CD4-positive, alpha-beta T cell treated with Interleukin-1 beta for 1 hour (primary cell): ENCODE results near the gene GCH1.
A peak's percentile ranks its signal among the peaks of the same experiment; 100 is the strongest.
"Not testable (repeated sequence)": the region's sequence is repeated elsewhere in the genome, so short reads cannot be mapped to it uniquely, and the experiment has no call there.

ENCODE experiments used
- DNase-seq, 2 donors: peaks; one replicate each; pipeline ENCODE4 v3.0.0-alpha.2; 2020 to 2022

Gene GCH1, protein sequence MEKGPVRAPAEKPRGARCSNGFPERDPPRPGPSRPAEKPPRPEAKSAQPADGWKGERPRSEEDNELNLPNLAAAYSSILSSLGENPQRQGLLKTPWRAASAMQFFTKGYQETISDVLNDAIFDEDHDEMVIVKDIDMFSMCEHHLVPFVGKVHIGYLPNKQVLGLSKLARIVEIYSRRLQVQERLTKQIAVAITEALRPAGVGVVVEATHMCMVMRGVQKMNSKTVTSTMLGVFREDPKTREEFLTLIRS

GRCh38 chr14:54902521-54903420 lies at the start of gene GCH1:
GCH1 (minus strand) TSS chr14:54902826; CDS start chr14:54902663, 163 bp downstream.
- DNase-seq = peak; percentile 84 to 85

DNA sequence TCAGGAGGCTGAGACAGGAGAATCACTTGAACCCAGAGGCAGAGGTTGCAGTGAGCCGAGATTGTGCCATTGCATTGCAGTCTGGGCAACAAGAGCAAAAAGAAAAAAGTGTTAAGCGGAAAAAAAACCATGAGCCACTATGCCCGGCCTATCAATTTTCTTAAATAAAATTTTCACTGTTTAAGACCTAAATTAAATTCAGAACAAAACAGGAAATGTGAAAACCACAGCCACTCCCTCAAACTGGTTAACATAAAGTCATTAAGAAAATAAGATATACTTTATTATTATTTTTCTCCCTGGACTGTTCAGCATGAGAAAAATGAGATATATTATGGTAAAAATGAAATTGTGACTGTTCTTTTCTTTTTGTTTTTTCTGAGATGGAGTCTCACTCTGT lies 44.6 kb upstream of the GCH1 start:
- peak in 1 of 2 donors; percentile 14 for DNase-seq

GRCh38 chr14:54946500-54946899 lies 43.9 kb upstream of the GCH1 start:
- DNase-seq = no peak

DNA sequence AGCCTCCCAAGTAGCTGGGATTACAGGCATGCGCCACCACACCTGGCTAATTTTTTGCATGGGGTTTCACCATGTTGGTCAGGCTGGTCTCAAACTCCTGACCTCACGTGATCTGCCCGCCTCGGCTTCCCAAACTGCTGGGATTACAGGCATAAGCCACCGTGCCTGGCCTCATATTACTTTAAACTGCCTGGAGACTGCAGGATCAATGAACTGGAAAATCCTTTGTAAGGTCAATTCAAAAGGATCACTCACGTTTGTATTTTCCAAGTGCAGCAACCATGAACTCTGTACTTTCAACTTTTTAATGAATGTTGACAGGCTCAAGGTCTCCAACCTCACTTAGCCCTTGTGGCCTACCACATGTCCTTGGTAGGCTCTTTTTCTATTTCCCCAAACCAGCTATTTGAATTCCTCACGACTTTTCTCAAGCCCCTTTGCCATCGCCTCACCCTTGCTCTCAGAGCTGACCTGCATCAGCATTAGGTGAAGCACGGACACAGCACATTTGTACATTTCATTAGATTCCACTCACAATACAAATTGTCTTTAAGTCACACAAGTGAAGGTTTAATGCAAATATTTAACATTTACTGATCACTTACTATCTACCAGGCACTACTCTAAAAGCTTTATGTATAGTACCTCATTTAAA lies 42.2 kb upstream of the GCH1 start:
- DNase-seq = no peak

DNA sequence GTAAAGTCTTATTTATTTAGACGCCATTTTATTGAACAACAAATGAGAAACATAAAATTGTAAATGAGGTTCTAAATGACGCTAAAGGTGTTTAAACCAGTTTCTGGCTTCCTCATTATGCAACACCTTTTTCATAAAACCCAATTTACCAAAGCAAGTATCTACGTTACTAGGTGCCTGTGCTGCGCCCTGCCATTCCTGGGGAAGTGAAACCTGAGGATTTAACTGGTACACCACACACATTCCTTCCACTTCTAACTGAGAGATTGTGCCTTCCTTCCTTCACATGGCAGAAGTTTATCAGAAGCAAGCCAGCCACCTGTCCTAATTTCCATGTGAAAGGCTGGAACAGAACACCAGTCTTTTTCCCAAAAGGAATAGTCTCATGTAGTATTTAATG lies 40.3 kb upstream of the GCH1 start:
- DNase-seq = peak in 1 of 2 donors; percentile 2

DNA sequence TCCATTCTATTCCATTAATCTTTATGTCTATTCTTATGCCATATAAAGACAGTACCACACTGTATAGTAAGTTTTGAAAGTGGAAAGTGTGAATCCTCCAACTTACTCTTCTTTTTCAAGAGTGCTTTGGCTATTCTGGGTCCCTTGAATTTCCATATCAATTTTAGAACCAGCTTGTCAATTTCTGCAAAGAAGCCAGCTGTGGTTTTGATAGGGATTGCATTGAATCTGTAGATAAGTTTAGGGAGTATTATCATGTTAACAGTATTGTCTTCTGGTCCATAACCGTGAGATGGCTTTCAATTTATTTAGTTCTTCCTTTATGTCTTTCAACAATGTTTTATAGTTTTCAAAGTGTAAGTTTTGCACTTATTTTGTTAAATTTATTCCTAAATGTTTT lies 34.2 kb upstream of the GCH1 start:
- no peak for DNase-seq

DNA sequence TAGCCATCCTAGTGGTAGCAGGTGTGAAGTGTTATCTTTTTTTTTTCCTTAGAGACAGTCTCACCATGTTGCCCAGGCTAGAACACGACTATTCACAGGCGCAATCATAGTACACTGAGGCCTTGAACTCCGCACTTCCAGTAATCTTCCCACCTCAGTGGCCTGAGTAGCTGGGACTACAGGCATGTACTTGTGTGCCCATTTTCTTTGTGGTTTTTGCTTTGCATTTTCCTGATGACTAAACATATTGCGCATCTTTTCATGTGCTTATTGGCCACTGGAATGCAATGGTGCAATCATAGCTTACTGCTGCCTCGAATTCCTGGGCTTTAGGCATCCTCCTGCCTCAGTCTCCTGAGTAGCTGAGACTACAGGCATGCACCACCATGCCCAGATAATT lies 33.3 kb upstream of the GCH1 start:
- no peak for DNase-seq

GRCh38 chr14:54935100-54935499 lies 32.5 kb upstream of the GCH1 start:
- no peak for DNase-seq

- DNase-seq = no peak
Observed at GRCh38 chr14:54933006-54933405, 30.4 kb upstream of the GCH1 start.

- no peak for DNase-seq
Observed at GRCh38 chr14:54931598-54932340, 29.1 kb upstream of the GCH1 start.

GRCh38 chr14:54931101-54931500 lies 28.5 kb upstream of the GCH1 start:
- DNase-seq = no peak

DNA sequence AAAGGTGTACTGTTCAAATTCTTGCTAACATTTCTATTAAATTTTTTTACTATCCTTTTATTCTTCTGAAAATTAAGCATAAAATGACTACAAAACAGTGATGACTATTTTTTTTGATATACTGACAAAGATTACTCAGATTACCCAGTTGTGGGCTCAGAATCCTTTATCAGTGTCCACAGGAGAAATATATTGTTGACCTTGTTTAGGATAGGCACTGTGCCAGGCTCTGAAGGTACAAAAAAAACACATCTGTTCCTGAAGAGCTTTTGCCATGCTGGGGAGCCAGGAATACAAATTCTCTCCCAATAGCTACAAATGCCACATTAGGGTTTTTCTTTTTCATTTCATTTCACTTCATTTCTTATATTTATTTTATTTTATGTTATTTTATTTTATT lies 26.9 kb upstream of the GCH1 start:
- no peak for DNase-seq

GRCh38 chr14:54928216-54928615 lies 25.6 kb upstream of the GCH1 start:
- no peak for DNase-seq

GRCh38 chr14:54927551-54927950 lies 24.9 kb upstream of the GCH1 start:
- no peak for DNase-seq

DNA sequence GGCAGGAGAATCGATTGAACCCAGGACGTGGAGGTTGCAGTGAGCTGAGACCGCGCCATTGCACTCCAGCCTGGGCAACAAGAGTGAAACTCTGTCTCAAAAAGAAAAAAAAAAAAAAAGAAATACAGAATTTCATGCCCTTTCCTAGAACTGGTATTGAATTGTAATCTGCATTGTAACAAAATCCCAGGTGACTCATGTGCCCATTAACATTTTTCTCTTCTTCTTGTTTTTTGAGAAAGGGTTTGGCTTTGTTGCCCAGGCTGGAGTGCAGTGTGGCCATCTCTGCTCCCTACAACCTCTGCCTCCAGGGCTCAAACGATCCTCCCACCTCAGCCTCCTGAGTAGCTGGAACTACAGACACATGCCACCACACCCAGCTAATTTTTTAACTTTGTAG lies 23.9 kb upstream of the GCH1 start:
- DNase-seq = not testable (repeated sequence)

- DNase-seq = no peak
Observed at GRCh38 chr14:54922598-54922997, 20.0 kb upstream of the GCH1 start.

DNA sequence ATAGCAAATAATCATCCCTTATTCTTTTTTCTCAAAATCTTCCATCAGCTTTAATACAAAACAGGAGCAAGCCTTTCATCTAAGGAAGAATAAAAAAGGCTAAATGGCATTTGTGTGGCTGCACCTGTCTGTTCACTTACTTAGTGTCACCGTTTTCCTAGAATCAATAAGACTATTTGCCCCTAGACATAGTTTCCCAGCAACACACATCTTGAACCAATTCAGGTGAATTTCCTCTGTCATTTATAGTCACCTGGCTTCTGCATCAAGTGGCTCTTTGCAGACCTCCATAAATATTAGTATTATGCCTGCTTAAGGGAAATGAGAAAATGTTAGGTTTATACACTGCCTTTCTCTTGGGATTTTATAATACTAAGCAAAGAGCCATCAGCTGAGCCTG lies 17.4 kb upstream of the GCH1 start:
- no peak for DNase-seq

GRCh38 chr14:54919330-54919729 lies 16.7 kb upstream of the GCH1 start:
- no peak for DNase-seq

- no peak for DNase-seq
Observed at GRCh38 chr14:54918427-54918826, 15.8 kb upstream of the GCH1 start.

GRCh38 chr14:54916101-54916500 lies 13.5 kb upstream of the GCH1 start:
- no peak for DNase-seq

- DNase-seq = no peak
Observed at GRCh38 chr14:54909817-54910558, 7.4 kb upstream of the GCH1 start.

DNA sequence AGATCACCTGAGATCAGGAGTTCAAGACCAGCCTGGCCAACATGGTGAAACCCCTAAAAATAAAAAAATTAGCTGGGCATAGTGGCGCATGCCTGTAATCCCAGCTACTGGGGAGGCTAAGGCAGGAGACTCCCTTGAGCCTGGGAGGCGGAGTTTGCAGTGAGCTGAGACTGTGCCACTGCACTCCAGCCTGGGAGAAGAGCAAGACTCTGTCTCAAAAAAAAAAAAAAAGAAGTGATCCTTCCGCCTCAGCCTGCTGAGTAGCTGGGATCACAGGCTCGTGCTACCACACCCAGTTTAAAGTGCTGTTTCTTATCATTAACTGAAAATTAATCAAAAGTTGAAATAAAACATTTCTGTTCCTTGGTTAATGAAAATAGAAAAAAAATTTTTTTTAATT lies 6.3 kb upstream of the GCH1 start:
- not testable (repeated sequence) for DNase-seq
